Stomach (tissue), 9 donors: ENCODE results near the gene DHX57. TPM values are rescaled to one million over a fixed set of nuclear protein-coding genes. Genes with fewer than 3 reads are reported as not detected.
A peak's percentile ranks its signal among the peaks of the same experiment; 100 is the strongest.

Experiments used
- DNase-seq, 2 donors: peaks; one replicate each; pipeline versions ENCODE4 v3.0.0 to v3.0.0-alpha.2; 2013 to 2019
- H3K27ac ChIP-seq, 5 donors: fragments of 200-600 bp in 4 of 5; sonication (generic) in 4 of 5; one replicate each; pipeline ENCODE4 v1.5.1; 2013 to 2019; ENCODE audit warnings: mild to moderate bottlenecking in 1 of 5, moderate library complexity in 1 of 5
- H3K27me3 ChIP-seq, 3 donors: fragments of 200-600 bp; sonication (generic); one replicate each; pipeline ENCODE4 v1.5.1; 2017 to 2019; ENCODE audit warnings: mixed run types in 1 of 3
- H3K36me3 ChIP-seq, 4 donors: fragments of 200-600 bp; sonication (generic); 1 replicate in 3 of 4; 2 replicates in 1 of 4; pipeline ENCODE4 v1.5.1; 2016 to 2019
- H3K4me1 ChIP-seq, 4 donors: fragments of 200-600 bp; sonication (generic); one replicate each; pipeline ENCODE4 v1.5.1; 2016 to 2019
- H3K4me3 ChIP-seq, 4 donors: fragments of 200-600 bp; sonication (generic) in 3 of 4; one replicate each; pipeline ENCODE4 v1.5.1; 2016 to 2019; ENCODE audit warnings: mild to moderate bottlenecking in 1 of 4
- H3K9me3 ChIP-seq, 4 donors: fragments of 200-600 bp; sonication (generic); one replicate each; pipeline ENCODE4 v1.5.1; 2016 to 2019
- EP300 ChIP-seq: sonication (generic); formaldehyde crosslinking; IDR thresholded peaks from one replicate; pipeline ENCODE4 v1.6.1; 2017; ENCODE audit warnings: antibody characterized with exemption
- POLR2A ChIP-seq, 4 donors: fragments of 450-650 bp; IDR thresholded peaks; one replicate each; pipeline ENCODE4 v1.6.1; 2016; ENCODE audit warnings: antibody characterized with exemption in 4 of 4, control low read depth in 2 of 4, mild to moderate bottlenecking in 1 of 4, moderate library complexity in 1 of 4
- POLR2AphosphoS5 ChIP-seq, 3 donors: sonication (generic); formaldehyde crosslinking; IDR thresholded peaks; one replicate each; pipeline ENCODE4 v1.6.1; 2016; ENCODE audit warnings: antibody characterized with exemption in 3 of 3
- WGBS, 5 donors: extraction: QIAGEN DNeasy Blood & Tissue Kit in 3 of 5; methylation state at CpG; one replicate each; pipeline versions ENCODE4 v1.1.5 to v1.1.7; 2013 to 2018; 5-methylcytosine and 5-hydroxymethylcytosine counted together
- intact Hi-C: fragments of 100-400 bp; cut with DNase I; formaldehyde crosslinking; loops from one replicate; pipeline ENCODE4 v1.15.1; 2023; ENCODE audit warnings: low total_unique reads
- polyA plus RNA-seq, 3 donors: library from polyadenylated mRNA; stranded (reverse); fragments of 200-250 nt; gene quantifications; one replicate each; pipeline ENCODE4 v1.2.3, GENCODE V29; 2013
- total RNA-seq, 5 donors: library from RNA; depleted of rRNA; stranded (reverse); fragments of >200 nt; gene quantifications; one replicate each; pipeline versions ENCODE4 v1.1.0 to v1.2.3, GENCODE V29; 2014 to 2016
- TF ChIP-seq, protein P1 (sequence below), 7 experiments: fragments of 450-650 bp in 4 of 7; fragments of 200-600 bp in 3 of 7; sonication (generic) in 3 of 7; IDR thresholded peaks; one replicate each; pipeline ENCODE4 v1.5.1; 2016 to 2019; ENCODE audit warnings: antibody characterized with exemption in 7 of 7, control low read depth in 2 of 7, mild to moderate bottlenecking in 1 of 7
- donor health status: healthy with polysubstance abuse.
- donor health status: Bipolar disorder and iron deficiency.
- donor health status: healthy.

Gene DHX57
- total and polyA plus RNA-seq, 8 donors, result 4.1 to 29.9 (median 13.9) TPM

DNA sequence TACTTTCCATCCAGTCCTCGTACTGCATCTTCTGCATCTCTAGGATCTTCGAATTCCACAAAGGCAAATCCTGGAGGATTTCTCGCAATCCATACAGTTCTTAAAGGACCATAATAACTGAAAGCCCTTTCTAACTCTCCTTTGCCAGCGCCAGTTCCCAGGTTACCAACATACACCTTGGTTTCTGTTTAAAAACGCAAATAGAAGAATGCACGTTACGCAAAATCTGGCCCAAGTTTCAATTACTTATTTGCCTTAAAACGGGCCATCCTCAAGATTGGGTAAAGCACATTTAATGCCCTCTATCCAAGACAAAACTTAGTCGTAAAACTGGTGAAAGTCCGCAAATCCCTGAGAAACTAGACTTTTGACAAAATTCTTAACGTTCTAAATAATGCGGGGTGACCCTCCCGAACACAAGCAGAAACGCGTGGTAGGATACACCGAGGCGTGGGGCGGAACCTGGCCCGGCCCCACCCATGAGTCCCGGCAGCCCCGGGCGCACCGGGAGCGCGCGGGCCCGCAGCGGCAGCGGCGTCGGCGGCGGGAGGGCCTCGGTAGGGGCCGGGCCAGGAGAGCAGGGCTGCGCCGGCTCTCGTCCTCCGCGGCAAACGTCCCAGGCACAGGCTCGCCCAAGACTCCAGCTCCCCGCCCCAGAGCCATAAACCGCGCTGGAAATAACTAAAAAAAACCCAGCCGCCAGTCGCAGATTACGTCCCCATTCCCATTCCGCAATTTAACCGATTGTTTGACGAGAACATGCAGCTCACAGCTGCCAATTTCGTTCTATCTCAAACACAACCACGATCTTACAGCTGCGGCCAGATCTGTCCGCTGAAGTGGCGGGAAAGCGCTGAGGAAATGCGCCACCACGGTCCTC, 125.5 kb downstream of the DHX57 start:
- H3K36me3 ChIP-seq, result peaks cover 43 to 44% (median 43%) of the 10 kb centered on the region in 4 donors
- TF ChIP-seq POLR2AphosphoS5 (IDR thresholded peaks at IDR 0.05), result peak; percentile 2 to 42 (median 40)
- TF ChIP-seq, protein P1, sequence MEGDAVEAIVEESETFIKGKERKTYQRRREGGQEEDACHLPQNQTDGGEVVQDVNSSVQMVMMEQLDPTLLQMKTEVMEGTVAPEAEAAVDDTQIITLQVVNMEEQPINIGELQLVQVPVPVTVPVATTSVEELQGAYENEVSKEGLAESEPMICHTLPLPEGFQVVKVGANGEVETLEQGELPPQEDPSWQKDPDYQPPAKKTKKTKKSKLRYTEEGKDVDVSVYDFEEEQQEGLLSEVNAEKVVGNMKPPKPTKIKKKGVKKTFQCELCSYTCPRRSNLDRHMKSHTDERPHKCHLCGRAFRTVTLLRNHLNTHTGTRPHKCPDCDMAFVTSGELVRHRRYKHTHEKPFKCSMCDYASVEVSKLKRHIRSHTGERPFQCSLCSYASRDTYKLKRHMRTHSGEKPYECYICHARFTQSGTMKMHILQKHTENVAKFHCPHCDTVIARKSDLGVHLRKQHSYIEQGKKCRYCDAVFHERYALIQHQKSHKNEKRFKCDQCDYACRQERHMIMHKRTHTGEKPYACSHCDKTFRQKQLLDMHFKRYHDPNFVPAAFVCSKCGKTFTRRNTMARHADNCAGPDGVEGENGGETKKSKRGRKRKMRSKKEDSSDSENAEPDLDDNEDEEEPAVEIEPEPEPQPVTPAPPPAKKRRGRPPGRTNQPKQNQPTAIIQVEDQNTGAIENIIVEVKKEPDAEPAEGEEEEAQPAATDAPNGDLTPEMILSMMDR (IDR thresholded peaks at IDR 0.05), result no peak
- H3K27ac ChIP-seq, result peak overlapping the region; percentile 97 to 100 (median 99)
- WGBS, 5 donors, result 0 to 1% (median 0%) methylated on average over 38 to 59 of the region's 59 CpGs
- peaks cover 27 to 70% (median 46%) of the 10 kb centered on the region in 4 donors for H3K4me1 ChIP-seq
- H3K9me3 ChIP-seq, result no peaks in the 10 kb centered on the region
- intact Hi-C loops, result no loop called here
- H3K4me3 ChIP-seq, result peak overlapping the region; percentile 68 to 89 (median 80)
- peak; percentile 63 to 89 for DNase-seq
- no peaks in the 10 kb centered on the region for H3K27me3 ChIP-seq

GRCh38 chr2:38748943-38749804, 126.6 kb downstream of the DHX57 start:
- peaks cover 54 to 55% (median 54%) of the 10 kb centered on the region in 4 donors for H3K36me3 ChIP-seq
- H3K27me3 ChIP-seq, result no peaks in the 10 kb centered on the region
- peak overlapping the region; percentile 68 to 89 (median 80) for H3K4me3 ChIP-seq
- no peak for TF ChIP-seq EP300
- TF ChIP-seq POLR2AphosphoS5 (IDR thresholded peaks at IDR 0.05), result no peak
- TF ChIP-seq, protein P1 (IDR thresholded peaks at IDR 0.05), result no peak
- TF ChIP-seq POLR2A (IDR thresholded peaks at IDR 0.05), result no peak
- H3K9me3 ChIP-seq, result no peaks in the 10 kb centered on the region
- DNase-seq, result no peak
- peaks cover 27 to 73% (median 51%) of the 10 kb centered on the region in 4 donors for H3K4me1 ChIP-seq
- H3K27ac ChIP-seq, result peak overlapping the region in 3 of 5 donors; percentile 11 to 100 (median 99)
- WGBS, 5 donors, result 29 to 46% (median 39%) methylated on average over 26 of the region's 26 CpGs
- intact Hi-C loops, result no loop called here

DNA sequence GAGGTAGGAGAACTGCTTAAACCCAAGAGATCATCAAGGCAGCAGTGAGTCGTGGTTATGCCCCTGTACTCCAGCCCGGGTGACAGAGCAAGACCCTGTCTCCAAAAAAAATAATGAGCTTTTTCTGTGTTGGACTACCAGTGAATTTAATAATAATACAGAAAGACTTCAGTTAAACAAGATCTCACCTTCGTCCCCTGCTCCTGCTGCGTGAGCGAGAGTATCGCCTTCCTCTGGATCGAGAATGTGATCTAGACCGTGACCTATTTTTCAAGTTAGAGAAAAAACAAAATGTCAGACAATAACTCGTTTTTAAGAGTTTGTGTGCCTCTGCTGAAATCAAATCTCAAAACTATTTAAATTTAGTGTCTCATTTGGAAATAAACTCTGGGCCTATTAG, 127.3 kb downstream of the DHX57 start:
- TF ChIP-seq POLR2A (IDR thresholded peaks at IDR 0.05) (no peak), EP300 (no peak), POLR2AphosphoS5 (IDR thresholded peaks at IDR 0.05) (no peak)
- TF ChIP-seq, protein P1 (IDR thresholded peaks at IDR 0.05), result no peak
- intact Hi-C loops, result no loop called here
- peak overlapping the region in 2 of 4 donors; percentile 68 to 83 for H3K4me3 ChIP-seq
- DNase-seq, result no peak
- H3K4me1 ChIP-seq, result peaks cover 27 to 74% (median 54%) of the 10 kb centered on the region in 4 donors
- H3K36me3 ChIP-seq, result peaks cover 58 to 63% (median 62%) of the 10 kb centered on the region in 4 donors
- H3K27me3 ChIP-seq, result no peaks in the 10 kb centered on the region
- whole genome bisulfite sequencing, 5 donors, result 68 to 80% (median 74%) methylated on average over 9 of the region's 9 CpGs
- H3K27ac ChIP-seq, result peak overlapping the region in 4 of 5 donors; percentile 0 to 100 (median 20)
- H3K9me3 ChIP-seq, result no peaks in the 10 kb centered on the region

GRCh38 chr2:38747819-38748218, 127.9 kb downstream of the DHX57 start:
- 20 to 54% (median 38%) methylated on average over 5 of the region's 5 CpGs for WGBS, 5 donors

More at GRCh38 chr2:38747819-38748218, 127.9 kb downstream of the DHX57 start:
- Histone ChIP-seq H3K9me3 (no peaks in the 10 kb centered on the region), H3K4me1 (peaks cover 27 to 80% (median 54%) of the 10 kb centered on the region in 4 donors), H3K27ac (peak overlapping the region in 3 of 5 donors; percentile 0 to 49 (median 30)), H3K4me3 (peak overlapping the region in 2 of 4 donors; percentile 68 to 83), H3K27me3 (no peaks in the 10 kb centered on the region), H3K36me3 (peaks cover 58 to 69% (median 67%) of the 10 kb centered on the region in 4 donors)
- intact Hi-C loops, result no loop called here
- TF ChIP-seq POLR2A (IDR thresholded peaks at IDR 0.05), result no peak
- TF ChIP-seq POLR2AphosphoS5 (IDR thresholded peaks at IDR 0.05), result no peak
- TF ChIP-seq, protein P1 (IDR thresholded peaks at IDR 0.05), result no peak
- TF ChIP-seq EP300, result no peak
- no peak for DNase-seq
